Breast epithelium (tissue), 3 donors: ENCODE measurements around the gene ATP5F1E.

ENCODE experiments used
- CTCF ChIP-seq, 3 donors: fragments of 450-650 bp; IDR thresholded peaks; one replicate each; pipeline ENCODE4 v1.5.1; 2016 to 2017; ENCODE audit warnings: antibody characterized with exemption in 3 of 3, mild to moderate bottlenecking in 3 of 3, moderate library complexity in 3 of 3
- POLR2AphosphoS5 ChIP-seq, 3 donors: sonication (generic); formaldehyde crosslinking; IDR thresholded peaks; one replicate each; pipeline ENCODE4 v1.6.1; 2017; ENCODE audit warnings: antibody characterized with exemption in 3 of 3

- TF ChIP-seq CTCF (IDR thresholded peaks at IDR 0.05) (no peak), POLR2AphosphoS5 (IDR thresholded peaks at IDR 0.05) (no peak)
These were observed 13.3 kb downstream of the ATP5F1E start for GRCh38 chr20:59018817-59019216.
